ENCODE results near the gene FREM3.

FREM3 gene

DNA sequence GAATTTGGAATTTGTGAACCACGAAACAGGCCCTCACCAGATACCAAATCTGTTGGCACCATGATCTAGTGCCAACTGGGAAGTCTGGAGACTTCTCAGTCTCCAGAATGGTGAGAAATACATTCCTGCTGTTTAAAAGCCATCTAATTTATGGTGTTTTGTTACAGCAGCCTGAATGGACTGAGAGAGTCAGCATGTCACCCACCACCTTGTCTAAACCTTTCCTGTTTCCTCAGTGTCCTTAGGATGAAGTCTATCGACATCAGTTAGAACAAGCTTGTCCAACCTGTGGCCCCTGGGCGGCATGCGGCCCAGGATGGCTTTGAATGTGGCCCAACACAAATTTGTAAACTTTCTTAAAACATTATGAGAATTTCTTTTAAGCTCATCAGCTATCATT is 42.1 kb downstream of the FREM3 start:
- DNase-seq: no peak

DNA sequence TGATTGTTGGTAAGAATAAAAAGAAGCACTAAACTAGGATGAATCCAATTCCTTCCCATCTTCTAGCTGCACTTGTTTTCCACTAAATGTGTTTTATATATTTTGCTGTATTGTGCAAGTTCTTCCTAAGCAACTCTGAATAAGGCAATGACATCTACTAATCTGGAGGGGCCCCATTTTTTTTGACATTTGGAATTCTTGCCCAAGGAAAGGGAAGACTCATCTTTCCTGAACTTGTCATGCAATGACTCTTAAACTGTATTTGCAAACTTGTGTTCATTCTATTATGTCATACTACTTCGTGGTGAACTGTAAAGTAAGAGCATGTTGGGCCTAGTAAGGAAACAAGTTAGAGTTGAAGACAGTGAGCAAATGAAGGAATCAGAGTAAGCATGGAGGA is 45.9 kb downstream of the FREM3 start:
- no peak for DNase-seq

DNA sequence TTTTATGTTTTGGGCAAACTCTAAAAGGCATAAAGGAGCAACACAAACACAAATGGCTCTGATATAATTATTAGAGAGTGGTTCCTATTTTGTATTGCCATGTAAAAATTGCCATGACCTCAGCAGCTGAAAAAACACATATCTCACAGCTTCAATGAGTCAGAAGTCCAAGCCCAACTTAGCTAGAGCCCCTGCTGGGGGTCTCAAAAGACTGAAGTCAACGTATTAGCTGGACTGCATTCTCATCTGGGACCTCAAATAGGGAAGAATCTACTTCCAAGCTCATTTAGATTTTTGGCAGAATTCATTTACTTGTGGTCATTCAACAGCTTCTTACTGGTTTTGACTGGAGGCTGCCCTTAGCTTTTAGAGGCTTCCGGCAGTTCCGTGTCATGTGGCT is 47.4 kb downstream of the FREM3 start:
- no peak for DNase-seq

DNA sequence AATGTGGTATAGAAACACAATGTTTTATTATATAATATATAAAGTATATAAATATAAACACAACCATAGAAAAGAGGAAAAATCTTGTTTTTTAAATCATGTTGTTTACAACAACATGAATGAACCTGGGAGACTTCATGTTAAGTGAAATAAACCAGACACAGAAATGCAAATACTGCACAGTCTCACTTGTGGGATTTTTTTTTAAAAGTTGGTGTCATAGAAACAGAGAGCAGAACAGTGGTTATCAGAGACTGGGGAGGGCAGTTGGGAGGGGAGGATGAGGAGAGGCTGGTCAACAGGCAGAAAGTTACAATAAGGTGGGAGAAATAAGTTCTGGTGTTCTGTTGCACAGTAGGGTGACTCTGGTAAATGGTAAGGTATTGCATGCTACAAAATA is 57.1 kb downstream of the FREM3 start:
- no peak for DNase-seq

DNA sequence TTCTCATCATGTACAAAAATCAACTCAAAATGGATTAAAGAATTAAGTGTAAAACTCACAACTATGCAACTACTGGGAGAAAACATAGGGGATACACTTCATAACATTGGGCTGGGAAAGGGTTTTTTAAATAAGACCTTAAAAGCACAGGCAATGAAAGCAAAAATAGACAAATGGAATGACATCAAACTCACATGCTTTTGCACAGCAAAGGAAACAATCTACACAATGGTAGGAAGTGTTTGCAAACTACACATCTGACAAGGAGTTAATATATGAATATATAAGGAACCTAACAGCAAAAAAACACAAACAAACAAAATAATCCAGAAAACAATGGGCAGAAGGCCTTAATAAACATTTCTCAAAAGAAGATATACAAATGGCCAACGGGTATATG is 57.9 kb downstream of the FREM3 start:
- DNase-seq: no peak

GRCh38 chr4:143641361-143641760 is 59.1 kb downstream of the FREM3 start:
- DNase-seq: no peak

- no peak for DNase-seq
These were observed 65.7 kb downstream of the FREM3 start for GRCh38 chr4:143634763-143635162.

GRCh38 chr4:143633833-143634232 is 66.6 kb downstream of the FREM3 start:
- no peak for DNase-seq

- DNase-seq: no peak
These were observed 74.2 kb downstream of the FREM3 start for GRCh38 chr4:143626134-143626911.

DNA sequence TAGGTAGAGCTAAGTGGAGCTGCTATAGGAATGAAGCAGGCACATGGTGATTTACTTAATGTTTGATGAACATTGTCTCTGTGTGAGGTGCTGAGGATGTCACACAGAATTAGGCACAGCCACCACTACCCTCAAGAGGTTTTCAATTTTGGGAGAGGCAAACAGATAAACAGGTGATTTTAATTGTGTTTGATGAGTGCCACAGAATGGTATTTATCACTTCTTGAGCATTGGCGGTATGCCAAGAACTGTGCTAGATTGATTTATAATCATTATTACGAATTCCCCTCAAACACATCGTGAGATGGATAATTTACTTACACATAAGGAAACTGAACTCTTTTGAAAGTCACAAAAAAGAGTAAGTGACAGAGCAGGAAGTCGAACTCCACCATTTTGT is 74.8 kb downstream of the FREM3 start:
- no peak for DNase-seq

DNA sequence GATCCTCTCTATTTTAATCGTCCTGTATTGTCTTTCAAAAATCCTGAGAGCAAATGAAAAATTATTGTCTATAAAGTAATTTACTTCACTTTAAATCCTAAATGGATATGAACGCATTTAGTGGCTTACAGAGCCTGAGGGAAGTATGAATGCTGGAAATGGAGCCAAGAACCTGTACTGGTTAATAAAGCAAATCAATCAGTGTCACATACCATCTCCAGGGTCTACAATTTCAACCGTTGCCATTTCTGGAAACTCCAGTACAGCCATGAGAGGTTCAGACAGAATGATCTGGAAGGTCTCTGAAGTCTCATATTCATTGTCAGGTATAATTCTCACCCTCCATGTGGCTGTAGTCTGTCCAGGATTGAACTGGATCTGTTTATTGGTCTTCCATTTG is 76.6 kb downstream of the FREM3 start:
- DNase-seq: no peak

DNA sequence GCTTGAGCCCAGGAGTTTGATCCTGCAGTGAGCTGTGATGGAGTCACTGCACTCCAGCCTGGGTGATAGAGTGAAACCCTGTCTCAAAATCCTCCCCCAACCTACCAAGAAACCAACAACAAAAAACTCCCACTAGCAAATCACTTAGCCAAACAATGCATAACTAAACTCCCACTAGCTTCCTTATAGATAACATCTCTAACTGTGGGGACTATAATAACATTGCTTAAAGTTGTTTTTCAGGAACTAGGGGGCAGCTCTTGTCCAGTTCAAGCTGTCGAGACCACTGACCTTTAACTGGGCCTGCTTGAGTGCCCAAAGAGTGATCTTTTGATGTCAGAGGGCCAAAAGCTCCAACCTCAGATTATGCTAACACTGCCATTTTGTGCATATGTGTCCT is 81.7 kb downstream of the FREM3 start:
- DNase-seq: no peak

DNA sequence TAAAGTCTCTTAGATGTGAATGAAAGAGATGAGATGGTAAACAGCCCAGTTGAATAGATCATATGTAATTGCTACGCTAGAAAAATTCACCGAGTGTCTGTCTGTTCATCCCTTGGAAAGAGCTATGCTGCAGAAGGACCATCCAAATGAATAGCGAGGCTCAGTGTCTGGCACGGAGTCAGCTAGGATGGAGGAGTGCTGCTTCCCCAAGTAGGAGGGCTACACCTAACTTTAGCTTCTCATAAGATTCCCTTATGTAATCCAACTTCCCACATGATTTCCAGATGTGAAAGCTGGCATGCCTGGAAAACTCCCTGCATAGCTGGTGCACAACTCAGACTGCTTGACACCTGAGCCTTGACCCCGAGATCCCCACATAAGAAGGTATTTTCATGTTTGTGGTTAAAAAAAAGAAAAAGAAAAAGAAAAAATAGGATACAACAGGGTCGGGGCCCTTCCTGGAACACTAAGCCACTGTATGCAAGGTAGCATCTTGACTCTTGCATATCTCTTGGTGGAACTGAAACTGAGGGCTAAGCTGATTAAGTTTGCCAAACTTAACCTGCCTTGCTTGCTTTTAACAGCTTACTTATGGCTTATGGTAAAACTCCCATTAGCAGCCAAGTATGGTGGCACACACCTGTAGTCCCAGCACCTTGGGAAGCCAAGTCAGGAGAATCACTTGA is 82.3 kb downstream of the FREM3 start:
- DNase-seq: no peak

GRCh38 chr4:143616771-143617170 is 83.7 kb downstream of the FREM3 start:
- DNase-seq: no peak

DNA sequence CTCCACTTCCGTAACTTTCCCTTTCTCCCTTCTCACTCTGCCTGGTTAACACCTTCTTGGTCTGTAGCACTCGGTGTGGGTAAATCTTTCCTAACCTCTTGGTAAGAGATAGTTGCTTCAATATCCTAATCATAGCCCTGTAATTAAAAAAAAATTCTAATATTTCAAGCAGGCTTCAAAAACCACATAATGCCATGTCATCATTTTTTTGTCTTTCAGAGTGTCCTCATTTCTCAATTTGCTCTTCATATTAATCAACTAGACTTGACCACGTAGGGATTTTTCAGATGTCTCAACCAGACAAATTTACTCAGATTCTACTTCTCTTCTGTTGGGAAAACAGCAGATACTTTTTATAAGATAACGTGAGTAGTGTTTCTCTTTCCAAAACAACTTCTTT is 91.0 kb downstream of the FREM3 start:
- DNase-seq: no peak

GRCh38 chr4:143606480-143606879 is 94.0 kb downstream of the FREM3 start:
- no peak for DNase-seq

GRCh38 chr4:143599827-143600226 is 100.6 kb downstream of the FREM3 start:
- no peak for DNase-seq

DNA sequence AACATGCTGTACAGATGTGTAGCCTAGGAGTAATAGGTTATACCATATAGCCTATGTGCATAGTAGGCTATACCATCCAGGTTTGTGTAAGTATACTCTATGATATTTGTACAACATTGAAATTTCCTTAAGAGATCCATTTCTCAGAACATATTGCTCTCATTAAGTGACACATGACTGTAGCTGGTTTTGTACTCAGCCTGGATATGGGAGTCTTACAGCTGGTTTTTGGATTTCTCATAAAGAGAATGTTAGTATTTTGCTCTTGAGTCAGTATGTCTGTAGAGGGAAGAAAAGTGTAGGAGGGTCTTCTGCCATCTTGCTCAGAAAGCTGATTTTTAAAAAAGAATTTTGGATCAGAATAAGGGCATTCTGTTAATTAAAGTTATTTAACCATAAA is 101.7 kb downstream of the FREM3 start:
- DNase-seq: no peak

DNA sequence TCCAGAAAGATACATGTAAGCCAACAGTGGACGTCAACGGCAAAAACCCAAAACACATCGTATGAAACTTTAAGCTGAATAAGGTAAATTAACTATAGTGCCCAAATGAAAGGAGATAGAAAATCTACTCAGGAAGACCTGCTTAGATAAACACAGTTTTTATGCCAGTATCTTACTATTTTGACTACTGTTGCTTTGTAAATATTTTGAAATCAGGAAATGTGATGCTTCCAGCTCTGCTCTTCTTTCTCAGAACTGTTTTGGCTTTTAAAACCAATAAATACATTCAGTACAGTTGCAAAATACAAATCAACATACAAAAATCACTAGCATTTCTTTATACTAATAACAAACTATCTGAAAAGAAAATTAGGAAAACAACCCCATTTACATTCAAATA is 103.2 kb downstream of the FREM3 start:
- DNase-seq: no peak

GRCh38 chr4:143587703-143588102 is 112.8 kb downstream of the FREM3 start:
- no peak for DNase-seq

DNA sequence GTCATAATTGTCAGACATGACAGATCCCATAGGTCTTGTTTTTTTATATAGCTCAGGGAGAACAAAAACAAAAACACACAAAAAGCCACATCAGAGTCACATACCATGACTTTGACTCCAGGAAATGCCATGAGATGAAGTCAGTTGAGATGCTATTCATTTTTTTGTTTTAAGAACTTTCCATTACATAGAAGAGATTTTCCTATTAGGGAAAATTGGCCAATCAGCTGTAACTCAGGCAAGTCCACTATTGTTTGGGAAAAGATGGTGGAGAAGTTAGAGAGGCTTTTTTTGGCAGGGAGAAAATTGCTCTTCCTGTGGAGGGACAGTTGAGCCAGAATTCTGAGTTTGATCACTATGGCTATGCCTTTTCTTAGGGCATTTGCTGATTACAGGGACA is 114.4 kb downstream of the FREM3 start:
- no peak for DNase-seq

GRCh38 chr4:143585548-143585947 is 114.9 kb downstream of the FREM3 start:
- DNase-seq: no peak

DNA sequence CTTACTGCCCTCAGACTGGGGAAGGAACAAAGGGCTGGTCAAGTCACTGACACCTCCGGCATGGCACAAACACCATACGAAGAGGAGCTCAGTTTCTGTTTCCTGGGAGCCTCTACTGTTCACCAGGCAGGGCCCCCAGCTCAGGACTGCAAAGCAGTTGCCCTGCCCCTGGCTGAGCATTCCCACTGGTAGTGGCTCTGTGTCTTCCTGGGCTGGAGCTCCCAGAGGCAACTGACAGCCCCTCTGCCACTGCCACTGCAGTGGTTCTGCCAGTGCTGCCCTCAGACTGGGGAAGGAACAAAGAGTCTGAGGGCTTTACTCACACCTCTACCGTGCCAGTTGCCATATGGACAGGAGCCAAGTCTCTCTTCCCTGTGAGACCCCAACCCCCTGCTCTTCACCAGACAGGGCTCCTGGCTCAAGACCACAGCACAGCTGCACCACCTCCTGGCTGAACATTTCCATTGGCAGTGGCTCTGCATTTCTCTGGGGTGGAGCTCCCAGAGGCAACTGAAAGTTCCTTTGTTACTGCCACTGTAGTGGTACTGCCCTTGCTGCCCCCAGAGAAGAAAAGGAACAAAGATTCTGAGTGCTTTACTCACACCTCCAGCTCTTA is 119.0 kb downstream of the FREM3 start:
- DNase-seq: no peak

- DNase-seq: no peak
These were observed 125.1 kb downstream of the FREM3 start for GRCh38 chr4:143575331-143575730.

Data from bone marrow (tissue), 2 donors.